ENCODE results near the gene DDX18. TPM values are rescaled to one million over a fixed set of nuclear protein-coding genes. Genes with fewer than 3 reads are reported as not detected.

Gene DDX18
- total RNA-seq, 1 experiment from 2014 or later: 57.7 TPM

DNA sequence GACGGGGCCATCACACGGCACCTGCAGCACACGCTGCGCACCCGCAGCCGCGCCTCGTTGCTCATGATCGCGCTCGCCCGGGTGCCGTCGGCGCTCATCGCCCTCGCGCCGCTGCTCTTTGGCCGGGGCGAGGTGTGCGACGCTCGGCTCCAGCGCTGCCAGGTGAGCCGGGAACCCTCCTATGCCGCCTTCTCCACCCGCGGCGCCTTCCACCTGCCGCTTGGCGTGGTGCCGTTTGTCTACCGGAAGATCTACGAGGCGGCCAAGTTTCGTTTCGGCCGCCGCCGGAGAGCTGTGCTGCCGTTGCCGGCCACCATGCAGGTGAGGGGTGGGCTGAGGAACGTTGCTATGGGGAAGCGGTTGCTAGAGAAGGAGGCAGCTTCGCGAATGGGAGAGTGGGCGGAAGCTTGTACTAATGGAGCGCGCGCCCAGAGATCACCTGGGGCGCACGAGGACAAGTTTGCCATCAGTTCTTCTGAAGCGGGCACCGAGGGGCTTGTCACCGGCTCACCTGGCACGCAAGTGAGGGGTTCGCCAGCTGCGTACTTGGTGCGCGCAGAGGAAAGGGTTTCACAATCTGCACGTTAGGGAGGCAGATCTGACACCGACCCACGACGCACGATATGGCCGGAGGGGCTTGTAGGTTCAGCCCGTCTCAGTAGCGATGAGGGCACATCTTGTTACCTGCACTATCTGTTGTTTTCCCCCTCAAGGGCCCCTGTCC is 45.6 kb downstream of the DDX18 start:
- in situ Hi-C loops (cut with HindIII; ENCODE audit: low pct_unique_long_range_greater_than_20kb, low sequenced_read_pairs): no loop called here
- no peak for DNase-seq (ENCODE audit: low read depth)

DNA sequence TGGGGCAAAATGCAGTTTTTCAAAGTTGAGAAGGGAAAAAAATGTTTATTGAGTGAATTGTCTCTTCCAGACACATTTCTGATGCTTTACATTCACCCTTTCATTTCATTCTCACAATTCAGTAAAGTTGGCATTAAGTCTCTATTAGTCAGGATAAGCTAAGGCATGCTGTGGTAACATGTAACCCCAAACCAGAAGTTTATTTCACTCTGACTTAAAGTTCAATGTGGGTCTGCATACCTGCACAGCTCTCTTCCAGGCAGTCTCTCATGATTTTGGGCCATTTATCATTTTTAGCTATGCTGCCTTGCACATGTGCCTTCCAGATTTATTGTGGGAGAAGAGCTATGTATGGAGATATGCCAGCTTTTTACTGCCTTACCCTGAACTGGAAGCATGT is 48.0 kb downstream of the DDX18 start:
- in situ Hi-C loops (cut with HindIII; ENCODE audit: low pct_unique_long_range_greater_than_20kb, low sequenced_read_pairs): no loop called here
- DNase-seq (ENCODE audit: low read depth): no peak

DNA sequence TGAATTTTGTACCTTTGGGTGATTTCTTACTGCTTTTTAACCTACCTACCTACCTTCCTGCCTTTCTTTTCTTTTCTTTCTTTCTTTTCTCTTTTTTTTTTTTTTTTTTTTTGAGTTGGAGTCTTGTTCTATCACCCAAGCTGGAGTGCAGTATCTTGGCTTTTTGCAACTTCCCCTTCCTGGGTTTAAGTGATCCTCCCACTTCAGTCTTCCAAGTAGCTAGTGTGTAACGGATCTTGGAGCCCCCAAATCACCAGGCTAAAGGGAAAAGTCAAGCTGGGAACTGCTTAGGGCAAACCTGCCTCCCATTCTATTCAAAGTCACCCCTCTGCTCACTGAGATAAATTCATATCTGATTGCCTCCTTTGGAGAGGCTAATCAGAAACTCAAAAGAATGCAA is 61.3 kb downstream of the DDX18 start:
- DNase-seq (ENCODE audit: low read depth): no peak
- in situ Hi-C loops (cut with HindIII; ENCODE audit: low pct_unique_long_range_greater_than_20kb, low sequenced_read_pairs): no loop called here

DNA sequence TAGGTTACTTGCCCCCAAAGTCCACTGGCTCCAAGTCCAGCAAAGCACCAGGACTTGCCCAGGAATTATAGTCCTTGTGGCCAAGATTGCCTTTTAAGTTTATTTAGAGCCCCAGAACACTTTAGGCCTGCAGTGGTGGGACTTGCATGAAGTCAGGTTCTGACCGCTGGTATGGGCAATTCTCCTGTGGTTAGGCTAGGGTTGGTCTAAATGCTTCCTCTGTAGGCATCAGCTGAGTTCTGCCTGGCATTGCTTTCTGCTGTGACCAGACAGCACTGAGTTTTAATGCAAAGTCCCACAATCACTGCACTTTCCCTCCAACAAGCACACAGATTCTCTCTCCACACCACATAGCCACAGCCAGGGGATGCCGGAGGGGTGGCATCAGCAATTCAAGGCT is 64.5 kb downstream of the DDX18 start:
- no peak for DNase-seq (ENCODE audit: low read depth)
- in situ Hi-C loops (cut with HindIII; ENCODE audit: low pct_unique_long_range_greater_than_20kb, low sequenced_read_pairs): no loop called here

Other genes with a start within 250 kb of the DDX18 start
- 8.5 and 9.3 TPM in 2 replicates for gene CCDC93, start 199.4 kb downstream of the DDX18 start, total RNA-seq (2014; rRNA removed; shearing (Covaris generic); ENCODE audit: low replicate concordance)

Measured in Caki2 (cell line).